ENCODE data around the gene MAGEA9B. TPM values are rescaled to one million over a fixed set of nuclear protein-coding genes. Genes with fewer than 3 reads are reported as not detected.
"Not testable (repeated sequence)": the region's sequence is repeated elsewhere in the genome, so short reads cannot be mapped to it uniquely, and the experiment has no call there.

Gene MAGEA9B
- total RNA-seq, 2 donors from 2014 or later = not detected

GRCh38 chrX:149540621-149541520, 46.4 kb downstream of the MAGEA9B start, which contains the start of gene EOLA1:
Gene EOLA1 (plus strand): TSS chrX:149541012. CDS start chrX:149545631, 4,619 bp downstream.
- 0 to 1% methylated on average over 13 to 71 of the region's 71 CpGs for WGBS, 2 experiments (ENCODE audit: insufficient coverage in 1 of 2, insufficient read length in 1 of 2)
- Mint-ChIP-seq H3K27me3 (ENCODE audit: insufficient read depth) (no peaks in the 10 kb centered on the region), H3K4me3 (peak within 1 kb of the TSS; percentile 81), H3K27ac (peak within 1 kb of the TSS; percentile 92), H3K9me3 (peaks cover 21% of the 10 kb centered on the region), H3K36me3 (ENCODE audit: low read depth) (peaks cover 2% of the 10 kb centered on the region), H3K4me1 (peaks cover 2% of the 10 kb centered on the region)
- Histone ChIP-seq H3K36me3 (ENCODE audit: control insufficient read depth, insufficient read depth, low read length) (no peaks in the 10 kb centered on the region), H3K27ac (ENCODE audit: low read depth, low read length) (peak within 1 kb of the TSS; percentile 85), H3K9ac (ENCODE audit: extremely low read depth, low read length, poor library complexity, severe bottlenecking) (peak within 1 kb of the TSS; percentile 63), H3K9me3 (ENCODE audit: control insufficient read depth, low read length) (no peaks in the 10 kb centered on the region), H3K4me3 (ENCODE audit: low read length) (peak within 1 kb of the TSS; percentile 87), H3K4me1 (ENCODE audit: control insufficient read depth, insufficient read depth, low read length) (no peaks in the 10 kb centered on the region), H3K27me3 (ENCODE audit: control insufficient read depth, insufficient read depth, low read length, poor library complexity, severe bottlenecking) (no peaks in the 10 kb centered on the region)
- DNase-seq = no peak
- TF ChIP-seq, protein P1, sequence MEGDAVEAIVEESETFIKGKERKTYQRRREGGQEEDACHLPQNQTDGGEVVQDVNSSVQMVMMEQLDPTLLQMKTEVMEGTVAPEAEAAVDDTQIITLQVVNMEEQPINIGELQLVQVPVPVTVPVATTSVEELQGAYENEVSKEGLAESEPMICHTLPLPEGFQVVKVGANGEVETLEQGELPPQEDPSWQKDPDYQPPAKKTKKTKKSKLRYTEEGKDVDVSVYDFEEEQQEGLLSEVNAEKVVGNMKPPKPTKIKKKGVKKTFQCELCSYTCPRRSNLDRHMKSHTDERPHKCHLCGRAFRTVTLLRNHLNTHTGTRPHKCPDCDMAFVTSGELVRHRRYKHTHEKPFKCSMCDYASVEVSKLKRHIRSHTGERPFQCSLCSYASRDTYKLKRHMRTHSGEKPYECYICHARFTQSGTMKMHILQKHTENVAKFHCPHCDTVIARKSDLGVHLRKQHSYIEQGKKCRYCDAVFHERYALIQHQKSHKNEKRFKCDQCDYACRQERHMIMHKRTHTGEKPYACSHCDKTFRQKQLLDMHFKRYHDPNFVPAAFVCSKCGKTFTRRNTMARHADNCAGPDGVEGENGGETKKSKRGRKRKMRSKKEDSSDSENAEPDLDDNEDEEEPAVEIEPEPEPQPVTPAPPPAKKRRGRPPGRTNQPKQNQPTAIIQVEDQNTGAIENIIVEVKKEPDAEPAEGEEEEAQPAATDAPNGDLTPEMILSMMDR (conservative IDR thresholded peaks at IDR 0.05) = no peak

- H3K36me3 ChIP-seq (ENCODE audit: control insufficient read depth, insufficient read depth, low read length) = no peaks in the 10 kb centered on the region
- peak overlapping the region; percentile 87 for H3K4me3 ChIP-seq (ENCODE audit: low read length)
- peaks cover 23% of the 10 kb centered on the region for H3K9me3 Mint-ChIP-seq
- H3K27me3 Mint-ChIP-seq (ENCODE audit: insufficient read depth) = no peaks in the 10 kb centered on the region
- peak overlapping the region; percentile 63 for H3K9ac ChIP-seq (ENCODE audit: extremely low read depth, low read length, poor library complexity, severe bottlenecking)
- peaks cover 2% of the 10 kb centered on the region for H3K4me1 Mint-ChIP-seq
- peak; percentile 95 for DNase-seq
- 0% methylated on average over 12 of the region's 24 CpGs; no CpG with 5 or more reads in 1 of the 2 experiments for WGBS, 2 experiments (ENCODE audit: insufficient coverage in 1 of 2, insufficient read length in 1 of 2)
- H3K36me3 Mint-ChIP-seq (ENCODE audit: low read depth) = peaks cover 2% of the 10 kb centered on the region
- no peaks in the 10 kb centered on the region for H3K4me1 ChIP-seq (ENCODE audit: control insufficient read depth, insufficient read depth, low read length)
- TF ChIP-seq, protein P1 (conservative IDR thresholded peaks at IDR 0.05) = no peak
- H3K4me3 Mint-ChIP-seq = peak overlapping the region; percentile 81
- peak overlapping the region; percentile 85 for H3K27ac ChIP-seq (ENCODE audit: low read depth, low read length)
- peak overlapping the region; percentile 90 for H3K27ac Mint-ChIP-seq
- no peaks in the 10 kb centered on the region for H3K9me3 ChIP-seq (ENCODE audit: control insufficient read depth, low read length)
- H3K27me3 ChIP-seq (ENCODE audit: control insufficient read depth, insufficient read depth, low read length, poor library complexity, severe bottlenecking) = no peaks in the 10 kb centered on the region
Measured at GRCh38 chrX:149540131-149540620, 47.1 kb downstream of the MAGEA9B start.

DNA sequence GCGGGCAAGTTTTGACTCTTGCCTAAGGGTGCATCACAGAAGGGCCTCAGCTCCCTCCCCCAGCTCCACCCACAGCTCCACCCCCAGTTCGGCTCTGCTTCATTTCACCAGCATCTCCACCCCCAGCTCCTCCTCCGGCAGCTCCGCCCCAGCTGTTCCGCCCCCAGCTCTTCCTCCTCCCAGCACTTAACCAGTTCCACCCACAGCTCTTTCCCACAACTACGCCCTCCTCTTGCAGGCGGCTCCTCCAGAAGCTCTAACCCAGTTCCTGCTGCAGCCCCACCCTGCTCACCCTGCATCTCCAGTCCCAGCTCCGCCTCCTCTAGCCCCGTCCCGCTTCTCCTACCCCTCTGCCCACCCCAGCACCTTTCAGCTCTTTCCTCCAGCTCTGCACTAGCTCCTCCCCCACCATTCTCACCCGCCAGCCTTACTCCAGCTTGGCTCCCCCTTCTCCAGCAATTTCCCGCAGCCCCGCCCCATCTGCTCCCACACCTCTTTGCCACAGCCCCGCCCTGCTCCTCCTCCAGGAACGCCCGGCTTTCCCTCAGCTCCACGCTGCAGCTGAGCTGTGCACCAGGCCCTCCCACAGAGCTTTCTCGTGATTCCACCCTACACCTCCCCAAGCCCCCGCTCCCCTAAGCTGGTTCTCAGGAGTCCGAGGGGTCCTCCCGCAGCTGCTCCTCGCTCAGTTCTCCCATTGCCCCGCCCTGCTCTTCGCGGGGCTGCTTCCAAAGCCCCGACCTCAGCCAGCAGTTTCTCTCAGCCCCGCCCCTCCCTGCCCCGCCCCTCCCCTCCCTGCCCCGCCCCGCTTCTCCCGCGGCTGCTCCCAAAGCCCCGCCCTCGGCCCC, 47.8 kb downstream of the MAGEA9B start:
- no peaks in the 10 kb centered on the region for H3K27me3 ChIP-seq (ENCODE audit: control insufficient read depth, insufficient read depth, low read length, poor library complexity, severe bottlenecking)
- Mint-ChIP-seq H3K4me1 (peaks cover 2% of the 10 kb centered on the region), H3K27me3 (ENCODE audit: insufficient read depth) (no peaks in the 10 kb centered on the region), H3K9me3 (peaks cover 25% of the 10 kb centered on the region), H3K27ac (peak overlapping the region; percentile 92), H3K4me3 (peak overlapping the region; percentile 81), H3K36me3 (ENCODE audit: low read depth) (no peaks in the 10 kb centered on the region)
- H3K9ac ChIP-seq (ENCODE audit: extremely low read depth, low read length, poor library complexity, severe bottlenecking) = peak overlapping the region; percentile 38
- no peaks in the 10 kb centered on the region for H3K36me3 ChIP-seq (ENCODE audit: control insufficient read depth, insufficient read depth, low read length)
- 0% methylated on average over 19 of the region's 34 CpGs; no CpG with 5 or more reads in 1 of the 2 experiments for WGBS, 2 experiments (ENCODE audit: insufficient coverage in 1 of 2, insufficient read length in 1 of 2)
- no peaks in the 10 kb centered on the region for H3K4me1 ChIP-seq (ENCODE audit: control insufficient read depth, insufficient read depth, low read length)
- peak; percentile 94 for DNase-seq
- H3K27ac ChIP-seq (ENCODE audit: low read depth, low read length) = peak overlapping the region; percentile 70
- TF ChIP-seq, protein P1 (conservative IDR thresholded peaks at IDR 0.05) = no peak
- no peaks in the 10 kb centered on the region for H3K9me3 ChIP-seq (ENCODE audit: control insufficient read depth, low read length)
- H3K4me3 ChIP-seq (ENCODE audit: low read length) = peak overlapping the region; percentile 73

GRCh38 chrX:149537474-149537873, 49.8 kb downstream of the MAGEA9B start:
- H3K27me3 ChIP-seq (ENCODE audit: control insufficient read depth, insufficient read depth, low read length, poor library complexity, severe bottlenecking); H3K36me3 Mint-ChIP-seq (ENCODE audit: low read depth); H3K9ac ChIP-seq (ENCODE audit: extremely low read depth, low read length, poor library complexity, severe bottlenecking); H3K4me3 ChIP-seq (ENCODE audit: low read length); H3K27ac Mint-ChIP-seq; H3K27me3 Mint-ChIP-seq (ENCODE audit: insufficient read depth); H3K4me1 ChIP-seq (ENCODE audit: control insufficient read depth, insufficient read depth, low read length); H3K36me3 ChIP-seq (ENCODE audit: control insufficient read depth, insufficient read depth, low read length); H3K9me3 ChIP-seq (ENCODE audit: control insufficient read depth, low read length); H3K4me3 Mint-ChIP-seq; DNase-seq; H3K27ac ChIP-seq (ENCODE audit: low read depth, low read length); H3K4me1 Mint-ChIP-seq: not testable (repeated sequence)
- H3K9me3 Mint-ChIP-seq = peaks cover 30% of the 10 kb centered on the region
- 100% methylated on average over 2 of the region's 11 CpGs; no CpG with 5 or more reads in 1 of the 2 experiments for WGBS, 2 experiments (ENCODE audit: insufficient coverage in 1 of 2, insufficient read length in 1 of 2)

Data from endodermal cell (in vitro differentiated cells).